ENCODE data around the gene GPT2.

GRCh38 chr16:46971271-46971670 is 87.1 kb downstream of the GPT2 start:
- TF ChIP-seq CTCF (IDR thresholded peaks at IDR 0.05) (no peak), POLR2A (IDR thresholded peaks at IDR 0.05) (no peak)

Measured in right lobe of liver (tissue), 4 donors.